Esophagus mucosa (tissue), 1 donor: ENCODE measurements around the gene RNF114. TPM values are rescaled to one million over a fixed set of nuclear protein-coding genes. Genes with fewer than 3 reads are reported as not detected.
"Not testable (repeated sequence)": the region's sequence is repeated elsewhere in the genome, so short reads cannot be mapped to it uniquely, and the experiment has no call there.

Experiments
- ATAC-seq: fragments of 200-7000 bp; cut with Tn5 transposase; one replicate; pipeline ENCODE4 v1.9.1; 2020
- total RNA-seq: library from RNA; stranded (reverse); gene quantifications from one replicate; pipeline ENCODE4 v1.2.4, GENCODE V29; 2023
- donor health status: DM: yes; HTN: yes; CAD: no.

Gene RNF114
- total RNA-seq, 1 donor from 2014 or later = 36.1 TPM

DNA sequence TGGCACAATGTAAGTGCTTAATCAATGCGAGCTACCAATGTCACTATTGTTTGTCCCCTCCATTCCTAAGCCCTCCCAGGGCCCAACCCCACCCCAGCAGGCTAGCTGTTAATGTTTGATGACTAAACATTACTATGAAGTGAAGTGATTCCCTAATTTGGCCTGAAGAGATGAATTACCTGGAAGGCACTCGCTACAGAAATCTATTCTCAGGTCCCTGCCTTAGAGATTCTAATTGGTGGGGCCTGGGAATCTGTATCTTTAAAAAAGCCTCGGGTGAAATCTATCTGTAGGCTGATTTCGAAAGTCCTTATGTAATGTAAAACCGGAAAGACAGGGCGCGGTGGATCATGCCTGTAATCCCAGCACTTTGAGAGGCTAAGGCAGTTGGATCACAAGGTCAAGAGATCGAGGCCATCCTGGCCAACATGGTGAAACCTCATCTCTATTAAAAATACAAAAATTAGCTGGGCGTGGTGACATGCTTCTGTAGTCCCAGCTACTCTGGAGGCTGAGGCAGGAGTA lies 29.6 kb downstream of the RNF114 start:
- peak; percentile 43 for ATAC-seq

DNA sequence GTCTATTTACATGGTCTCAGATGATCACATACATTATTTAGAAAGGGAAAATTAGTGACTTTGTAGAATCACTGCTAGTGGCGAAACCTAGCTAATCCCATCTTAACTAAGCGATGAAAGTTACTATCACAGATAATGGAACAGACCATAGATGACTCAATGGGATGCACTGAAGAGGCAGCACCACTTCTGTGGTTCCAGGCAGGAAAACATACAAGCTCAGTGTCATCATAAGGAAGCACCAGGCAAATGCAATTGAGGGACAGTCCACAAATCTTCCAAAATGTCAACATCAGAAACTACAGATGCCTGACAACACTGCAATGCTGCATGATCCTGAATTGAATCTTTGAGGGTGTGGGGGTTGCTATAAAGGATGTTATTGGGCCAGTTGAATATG lies 30.7 kb downstream of the RNF114 start:
- peak; percentile 30 for ATAC-seq

DNA sequence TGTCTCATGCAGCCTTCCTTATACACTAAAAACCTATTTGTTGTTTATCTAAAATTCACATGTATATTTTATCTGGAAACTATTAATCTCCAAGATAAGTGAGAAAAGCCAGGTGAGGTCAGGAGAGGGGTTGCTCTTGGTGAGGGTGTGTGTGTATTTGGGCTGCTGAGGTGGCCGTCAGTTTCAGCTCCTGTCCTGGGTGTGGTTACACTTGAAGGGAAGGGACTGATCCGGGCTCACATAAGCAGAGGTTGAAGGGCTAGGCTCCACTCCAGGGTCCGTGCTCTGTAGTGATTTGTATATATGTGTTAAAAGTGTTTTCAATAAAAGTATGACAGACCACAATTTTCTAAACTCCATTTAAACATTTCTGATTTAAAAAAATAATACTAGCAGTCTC lies 33.0 kb downstream of the RNF114 start:
- ATAC-seq = no peak

DNA sequence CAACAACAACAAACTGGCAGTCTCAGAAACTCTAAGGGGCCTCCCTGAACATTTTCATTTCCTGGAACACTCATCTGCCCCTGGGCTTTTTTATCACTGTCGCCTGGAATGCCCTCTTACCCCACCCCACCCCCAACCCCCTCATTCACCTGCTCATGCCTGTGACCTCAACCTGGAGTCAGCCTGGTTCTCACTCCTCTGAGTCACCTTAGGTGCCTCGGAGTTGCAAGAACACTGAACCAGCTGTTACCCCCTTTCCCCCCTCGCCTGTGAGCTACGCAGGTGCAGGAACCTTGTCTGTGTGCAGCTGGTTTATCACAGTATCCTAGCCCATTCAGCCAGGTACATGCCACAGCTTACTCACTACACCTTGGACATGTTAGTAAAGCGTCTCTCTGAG lies 33.7 kb downstream of the RNF114 start:
- peak; percentile 61 for ATAC-seq

DNA sequence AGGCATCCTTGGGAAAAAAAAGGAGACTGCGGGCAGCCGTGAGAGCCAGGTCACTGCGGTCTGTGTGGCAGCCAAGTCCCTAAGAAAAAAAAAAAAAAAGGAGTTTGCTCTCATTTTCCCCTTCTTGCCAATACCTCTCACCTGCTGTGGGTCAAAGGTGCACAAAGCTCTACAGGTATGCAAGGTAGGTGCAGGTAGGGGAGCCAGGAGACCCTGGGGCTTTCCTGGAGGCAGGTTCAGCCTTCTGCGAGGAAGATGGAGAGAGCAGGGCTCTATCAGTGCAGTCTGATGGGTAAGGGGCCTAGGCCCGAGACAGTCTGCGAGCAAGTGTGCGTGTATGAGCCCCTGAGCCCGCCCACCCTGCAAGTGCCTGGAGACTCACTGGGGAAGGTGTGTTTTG lies 34.3 kb downstream of the RNF114 start:
- ATAC-seq = no peak

DNA sequence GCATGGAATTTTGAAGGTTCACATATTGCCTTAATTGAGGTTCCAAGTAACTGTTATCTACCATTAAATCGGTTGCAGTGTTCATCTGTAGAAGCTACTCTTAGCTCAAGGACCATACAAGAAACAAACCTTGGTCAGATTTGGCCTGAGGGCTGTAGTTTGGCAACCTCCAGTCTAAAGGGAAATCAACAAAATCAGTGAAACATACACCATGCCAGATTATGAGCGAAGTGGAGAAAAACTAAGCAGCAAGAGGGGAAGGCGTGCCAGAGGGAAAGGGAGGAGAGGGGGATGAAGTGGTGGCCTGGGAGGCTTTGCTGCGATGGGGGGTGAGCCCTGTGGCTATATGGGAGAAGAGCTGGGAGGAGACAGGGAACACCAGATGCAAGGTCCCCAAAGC lies 37.8 kb downstream of the RNF114 start:
- no peak for ATAC-seq

DNA sequence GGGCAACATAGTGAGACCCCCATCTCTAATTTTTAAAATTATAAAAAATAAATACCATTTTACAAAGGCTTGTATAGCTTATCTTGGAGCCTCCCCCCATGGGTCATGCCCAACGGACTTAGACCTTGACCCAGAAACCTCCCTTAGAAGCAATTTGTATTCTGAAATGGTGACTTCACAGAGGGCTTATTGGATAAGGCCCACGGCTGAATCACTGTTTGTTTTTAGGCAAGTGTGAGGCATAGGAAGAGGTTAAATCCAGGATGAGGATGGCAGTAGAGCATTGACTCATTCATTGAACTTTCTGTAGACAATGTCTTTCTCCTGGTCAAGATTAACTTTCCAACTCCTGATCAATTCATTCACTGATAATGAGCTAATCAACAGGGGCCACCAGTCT lies 40.3 kb downstream of the RNF114 start:
- peak; percentile 71 for ATAC-seq

DNA sequence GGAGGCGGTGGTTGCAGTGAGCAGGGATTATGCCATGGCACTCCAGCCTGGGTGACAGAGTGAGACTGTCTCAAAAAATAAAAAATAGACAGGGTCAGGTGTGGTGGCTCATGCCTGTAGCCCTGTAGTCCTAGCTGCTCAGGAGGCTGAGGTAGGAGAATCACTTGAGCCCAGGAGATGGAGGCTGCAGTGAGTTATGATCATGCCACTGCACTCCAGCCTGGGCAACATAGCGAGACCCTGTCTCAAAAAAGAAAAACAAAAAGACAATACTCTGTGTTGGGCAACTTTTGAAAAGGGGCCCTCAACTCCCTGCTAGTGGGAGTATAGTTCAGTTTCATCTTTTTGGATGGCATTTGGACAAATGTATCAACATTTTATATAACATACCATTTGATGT lies 41.5 kb downstream of the RNF114 start:
- ATAC-seq = not testable (repeated sequence)

DNA sequence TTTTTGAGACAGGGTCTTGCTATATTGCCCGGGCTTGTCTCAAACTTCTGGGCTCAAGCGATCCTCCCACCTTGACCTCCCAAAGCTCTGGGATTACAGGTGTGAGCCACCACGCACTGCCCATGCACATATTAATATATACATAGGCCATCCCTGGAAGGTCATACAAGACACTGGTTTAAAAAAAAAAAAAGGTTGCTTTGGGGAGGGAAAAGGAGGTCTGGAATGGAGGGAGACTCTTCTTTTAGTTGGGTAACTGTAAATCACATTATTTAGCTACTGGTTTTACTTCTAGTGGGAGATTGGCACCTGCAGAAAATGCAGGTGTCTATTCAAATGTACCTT lies 42.5 kb downstream of the RNF114 start:
- ATAC-seq = no peak

DNA sequence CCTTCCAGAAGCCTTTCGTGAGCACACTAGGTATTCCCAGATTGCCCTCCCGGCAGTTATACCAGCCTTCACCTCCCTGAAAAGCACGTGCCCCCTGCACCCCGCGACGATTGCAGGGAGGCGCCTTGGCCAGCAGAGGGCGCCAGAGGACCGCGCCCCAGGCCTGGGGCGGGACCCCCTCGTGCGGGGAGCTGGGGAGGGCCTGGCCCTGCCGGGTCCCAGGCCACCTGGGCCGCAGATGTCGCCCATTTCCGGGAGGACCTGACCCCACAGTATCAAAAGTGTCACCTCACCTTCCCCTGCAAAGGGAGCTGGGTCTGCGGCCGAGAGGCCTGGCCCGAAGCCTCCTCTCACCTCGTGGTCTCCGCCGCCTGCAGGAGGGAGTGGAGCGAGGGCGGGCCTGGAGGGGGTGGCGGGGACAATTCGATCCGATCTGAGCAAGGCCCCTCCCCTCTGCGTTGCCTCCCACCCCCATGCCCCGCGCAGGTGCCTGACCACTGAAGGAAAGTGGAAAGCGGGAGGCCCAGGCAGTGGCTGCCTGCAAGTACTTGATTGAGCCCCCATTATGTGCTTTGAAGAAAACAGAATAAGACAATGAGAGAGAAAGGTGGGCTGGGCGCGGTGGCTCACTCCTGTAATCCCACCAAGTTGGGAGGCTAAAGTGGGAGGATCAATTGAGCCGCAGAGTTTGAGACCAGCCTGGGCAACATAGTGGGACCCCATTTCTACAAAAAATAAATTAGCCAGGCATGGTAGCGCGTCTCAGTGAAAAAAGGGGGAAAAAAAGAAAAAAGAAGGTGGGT lies 43.0 kb downstream of the RNF114 start:
- peak; percentile 45 for ATAC-seq

DNA sequence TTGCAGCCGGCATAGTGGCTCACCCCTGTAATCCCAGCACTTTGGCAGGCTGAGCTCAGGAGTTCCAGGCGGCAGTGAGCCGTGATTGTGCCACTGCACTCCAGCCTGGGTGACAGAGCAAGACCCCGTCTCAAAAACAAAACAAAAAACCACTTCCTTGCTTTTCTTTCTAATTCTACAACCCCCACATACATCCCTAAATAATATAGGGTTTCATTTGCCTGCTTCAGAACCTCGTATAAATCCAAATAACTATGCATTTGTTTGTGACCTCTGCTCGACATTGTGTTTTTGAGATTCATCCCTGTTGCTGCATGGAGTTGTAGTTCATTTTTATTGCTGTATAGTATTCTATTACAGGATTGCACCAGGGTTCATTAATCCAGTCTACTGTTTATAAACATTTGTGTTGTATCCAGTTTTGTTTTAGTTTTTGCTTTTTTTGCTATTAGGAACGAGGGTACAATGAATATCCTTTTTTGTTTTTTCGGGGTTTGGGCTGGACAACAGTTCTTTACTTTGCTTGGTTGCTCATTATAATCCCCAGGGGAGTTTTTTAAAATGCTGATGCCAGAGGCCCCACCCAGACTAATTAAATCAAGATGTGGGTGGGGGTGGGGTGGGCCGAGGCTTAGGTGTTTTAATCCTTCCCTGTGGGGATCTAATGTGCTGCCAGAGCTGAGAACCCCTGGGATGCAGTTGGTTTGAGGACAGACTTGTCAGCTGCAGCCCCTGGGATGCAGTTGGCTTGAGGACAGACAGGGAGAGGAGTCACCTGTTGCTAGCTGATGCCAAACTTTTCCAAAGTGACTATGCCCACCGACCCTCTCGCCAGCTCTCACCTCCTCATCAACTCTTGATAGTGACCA lies 44.2 kb downstream of the RNF114 start:
- no peak for ATAC-seq

DNA sequence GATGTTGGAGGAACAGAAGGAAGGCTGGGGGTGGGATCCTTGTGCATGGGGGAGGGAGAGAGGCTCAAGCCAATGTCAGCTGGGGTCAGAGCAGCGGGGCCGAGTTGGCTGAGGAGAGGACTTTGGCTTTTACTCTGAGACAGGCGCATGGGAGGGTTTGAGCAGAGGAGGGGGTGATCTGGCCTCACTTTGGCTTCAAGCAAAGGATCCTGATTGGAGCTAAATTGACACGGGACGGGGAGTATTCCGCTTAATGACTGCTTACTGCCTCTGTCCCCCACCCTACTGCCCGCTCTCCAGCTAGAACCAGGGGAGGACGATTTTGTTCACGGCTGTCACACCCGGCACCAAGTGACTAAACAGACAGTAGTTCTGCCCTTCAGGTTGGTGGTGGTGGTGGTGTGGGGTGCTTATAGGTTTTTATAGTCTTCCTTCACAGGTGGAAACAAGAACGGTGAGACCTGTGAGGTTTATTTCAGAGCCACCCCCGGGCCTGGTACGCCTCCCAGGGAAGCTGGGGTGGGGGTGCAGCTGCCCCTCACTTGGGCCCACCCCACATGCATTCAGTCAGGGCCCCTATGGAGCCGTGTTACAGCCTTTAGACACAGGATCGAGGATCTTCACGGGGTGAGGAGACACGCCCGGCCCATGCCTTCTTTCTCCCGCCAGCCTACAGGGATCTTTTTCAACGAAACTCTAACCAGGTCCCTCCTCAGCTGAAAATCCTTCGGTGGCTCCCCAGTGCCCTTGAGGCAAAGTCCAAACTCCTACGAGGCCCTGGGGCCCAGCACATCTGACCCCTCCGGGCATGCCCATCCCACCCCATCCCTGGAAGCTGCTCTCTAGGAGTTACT lies 45.2 kb downstream of the RNF114 start:
- no peak for ATAC-seq

DNA sequence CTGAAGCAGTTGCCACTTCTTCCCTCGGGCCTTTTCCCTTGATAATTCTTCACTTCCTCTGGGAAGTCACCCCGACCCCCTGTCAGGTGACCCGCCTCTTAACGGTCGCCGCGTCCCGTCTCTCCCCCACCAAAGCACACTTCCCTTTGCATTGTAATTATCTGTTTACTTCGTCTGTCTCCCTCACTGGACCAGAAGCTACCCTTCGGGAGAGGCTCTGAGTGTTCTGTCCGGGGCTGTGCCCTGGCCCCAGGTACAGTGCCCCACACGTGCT lies 45.8 kb downstream of the RNF114 start:
- ATAC-seq = no peak

DNA sequence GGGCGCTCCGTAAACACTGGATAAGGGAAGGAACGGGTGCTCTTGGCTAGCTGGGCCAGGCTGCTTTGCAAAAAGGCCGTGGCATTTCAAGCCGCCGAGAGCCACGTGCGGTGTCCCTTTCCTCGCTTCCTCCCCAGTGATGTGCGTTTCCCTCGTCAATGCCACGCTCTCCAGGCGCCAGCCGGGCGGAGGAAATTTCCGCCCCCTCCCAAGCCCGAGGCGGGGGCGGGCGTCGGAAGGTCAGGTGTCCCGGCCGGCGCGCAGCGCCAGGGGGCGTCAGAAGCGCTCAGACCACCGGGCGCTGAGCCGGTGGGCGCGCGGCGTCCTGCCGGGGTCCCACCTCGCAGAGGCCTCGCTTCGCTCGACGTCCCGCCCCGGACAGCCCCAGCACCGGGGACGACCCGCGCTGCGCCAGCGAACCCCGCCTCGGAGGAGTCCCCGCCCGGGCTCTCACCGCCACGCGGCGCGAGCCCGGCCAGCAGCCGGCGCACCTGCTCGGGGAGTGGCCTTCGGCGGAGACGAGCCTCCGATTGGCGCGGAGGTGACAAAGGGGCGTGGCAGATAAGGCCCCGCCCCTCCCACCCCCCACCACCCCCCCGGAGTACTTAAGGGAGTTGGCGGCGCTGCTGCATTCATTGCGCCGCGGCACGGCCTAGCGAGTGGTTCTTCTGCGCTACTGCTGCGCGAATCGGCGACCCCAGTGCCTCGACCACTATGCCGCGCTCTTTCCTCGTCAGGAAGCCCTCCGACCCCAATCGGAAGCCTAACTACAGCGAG lies 46.3 kb downstream of the RNF114 start, which contains the start of gene SNAI1:
SNAI1 (plus strand) TSS at position 635 of the 777 bp plus-strand sequence; CDS start at position 715, 80 bp downstream.
- peak; percentile 90 for ATAC-seq

DNA sequence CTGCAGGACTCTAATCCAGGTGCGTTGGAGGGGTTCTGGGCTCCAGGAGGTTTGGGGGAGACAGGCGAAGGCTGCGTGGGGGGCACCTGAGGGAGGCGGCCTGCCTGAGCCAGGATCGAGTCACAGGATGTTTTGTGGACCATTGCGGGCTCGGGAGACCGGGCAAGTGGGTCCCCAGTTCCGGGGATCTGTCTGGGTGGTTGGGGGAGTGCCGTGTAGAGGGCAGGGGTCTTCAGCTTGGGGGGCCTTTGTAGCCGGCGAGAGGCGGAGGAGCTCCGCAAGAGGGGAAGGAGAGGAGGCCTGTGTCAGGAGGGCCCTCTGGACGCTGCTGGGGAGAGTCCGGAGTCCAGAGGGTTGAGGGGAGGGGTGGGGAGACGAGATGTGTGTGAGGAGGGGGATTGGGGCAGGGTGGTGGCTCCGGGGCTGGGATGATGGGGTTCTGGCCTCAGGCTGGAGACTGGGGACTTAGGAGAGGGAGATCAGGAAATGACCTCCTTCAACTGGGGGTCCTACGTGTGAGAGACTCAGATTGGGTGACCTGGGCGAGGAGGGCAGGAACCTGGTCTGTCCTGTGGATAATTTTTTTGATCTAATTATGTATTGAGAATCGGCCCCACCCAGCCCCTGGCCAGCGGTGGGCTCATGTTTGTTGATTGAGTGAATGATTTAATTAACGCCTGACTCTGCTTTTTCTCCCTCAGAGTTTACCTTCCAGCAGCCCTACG lies 47.1 kb downstream of the RNF114 start:
- peak; percentile 1 for ATAC-seq

DNA sequence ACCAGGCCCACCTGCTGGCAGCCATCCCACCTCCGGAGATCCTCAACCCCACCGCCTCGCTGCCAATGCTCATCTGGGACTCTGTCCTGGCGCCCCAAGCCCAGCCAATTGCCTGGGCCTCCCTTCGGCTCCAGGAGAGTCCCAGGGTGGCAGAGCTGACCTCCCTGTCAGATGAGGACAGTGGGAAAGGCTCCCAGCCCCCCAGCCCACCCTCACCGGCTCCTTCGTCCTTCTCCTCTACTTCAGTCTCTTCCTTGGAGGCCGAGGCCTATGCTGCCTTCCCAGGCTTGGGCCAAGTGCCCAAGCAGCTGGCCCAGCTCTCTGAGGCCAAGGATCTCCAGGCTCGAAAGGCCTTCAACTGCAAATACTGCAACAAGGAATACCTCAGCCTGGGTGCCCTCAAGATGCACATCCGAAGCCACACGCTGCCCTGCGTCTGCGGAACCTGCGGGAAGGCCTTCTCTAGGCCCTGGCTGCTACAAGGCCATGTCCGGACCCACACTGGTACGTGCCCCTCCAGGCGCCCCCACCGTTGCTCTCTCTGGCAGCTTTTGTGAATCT lies 47.7 kb downstream of the RNF114 start:
- no peak for ATAC-seq

DNA sequence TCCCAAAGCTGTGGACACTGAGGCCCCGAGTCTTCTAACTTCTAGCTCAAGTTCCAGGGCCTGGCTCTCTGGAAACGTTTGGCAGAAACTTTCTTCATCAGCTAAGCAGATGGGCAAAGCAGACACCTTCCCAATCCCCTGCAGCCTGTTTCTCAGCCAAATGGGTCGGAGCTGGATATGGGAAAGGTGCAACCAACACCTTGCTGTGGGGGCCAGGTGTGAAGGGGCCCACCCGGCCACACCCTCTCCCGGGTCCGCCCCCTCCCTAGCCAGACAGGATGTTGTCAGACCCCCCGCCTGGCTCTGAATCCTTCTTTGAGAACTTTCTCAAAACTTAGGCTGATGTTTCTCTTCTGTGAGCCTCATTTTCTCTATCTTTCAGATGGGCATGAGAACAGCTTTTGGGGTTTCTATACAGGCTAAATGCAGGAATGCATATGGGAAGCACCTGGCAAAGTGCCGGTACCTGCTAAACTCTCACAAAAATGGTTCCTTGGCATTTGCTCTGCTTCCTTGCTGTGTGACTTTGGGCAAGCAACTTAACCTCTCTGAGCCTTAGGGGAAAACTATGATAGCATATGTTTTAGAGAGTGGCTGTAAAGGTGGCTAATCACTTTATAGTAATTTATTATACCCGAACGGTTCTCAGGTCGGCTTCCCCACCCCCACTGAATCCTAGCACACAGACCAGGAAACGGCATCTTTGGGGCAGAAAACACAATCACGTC lies 48.4 kb downstream of the RNF114 start:
- ATAC-seq = no peak

DNA sequence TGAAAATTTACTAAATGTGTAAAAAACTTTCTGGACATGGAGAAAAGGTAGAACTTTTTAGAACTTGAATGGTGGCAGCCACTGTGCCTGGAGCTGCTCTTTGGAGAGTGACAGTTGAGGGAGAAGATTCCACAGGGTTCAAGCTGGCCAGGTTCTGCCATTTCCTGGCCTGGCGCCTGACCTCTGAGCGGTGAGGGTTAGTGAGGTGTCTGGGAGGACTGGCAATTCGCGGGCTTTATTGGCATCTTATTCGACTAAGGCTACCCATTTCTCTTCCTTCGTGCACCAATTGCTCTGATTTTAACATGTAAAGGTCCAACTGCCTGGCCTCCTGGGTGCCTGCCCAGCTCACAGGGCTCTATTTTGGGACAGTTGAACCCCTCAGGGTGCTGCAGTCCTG lies 49.0 kb downstream of the RNF114 start:
- ATAC-seq = no peak

DNA sequence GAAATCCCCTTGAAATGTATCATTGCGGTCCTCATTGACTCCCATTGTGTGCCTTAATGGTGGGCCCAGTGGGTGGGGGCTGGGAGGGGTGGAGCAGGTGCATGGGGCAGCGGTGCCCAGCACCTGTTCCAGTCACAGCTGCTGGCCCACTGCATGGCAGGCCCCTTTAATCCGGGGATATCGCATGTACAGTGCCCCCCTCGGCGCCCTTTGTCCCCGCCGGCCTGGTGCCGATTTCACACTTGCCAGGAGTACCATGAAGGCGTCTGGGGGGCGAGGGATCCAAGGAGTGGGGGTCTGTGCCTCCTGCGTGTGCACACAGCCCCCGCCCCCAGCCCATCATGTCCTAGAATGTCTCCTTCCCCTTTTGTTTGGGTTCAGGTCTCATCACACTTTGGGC lies 49.4 kb downstream of the RNF114 start:
- ATAC-seq = no peak

DNA sequence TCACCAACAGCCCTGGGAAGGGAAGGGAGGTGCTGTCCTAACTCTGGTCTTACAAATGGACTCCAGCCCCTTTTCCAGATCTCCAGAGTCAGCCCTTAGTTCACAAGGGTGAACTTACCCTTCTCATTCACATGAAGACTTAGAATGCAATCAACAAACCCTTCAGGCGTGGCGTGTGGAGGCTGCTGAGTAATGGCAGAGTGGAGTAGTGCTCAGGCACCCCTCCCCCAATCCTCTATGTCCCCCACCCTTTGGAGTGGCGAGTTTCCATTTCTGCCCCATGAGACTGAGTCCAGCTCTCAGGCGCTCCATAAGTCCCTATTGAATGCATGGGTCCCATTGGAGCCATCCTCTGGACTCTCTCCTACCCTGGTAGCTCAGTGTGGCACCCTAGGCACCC lies 49.9 kb downstream of the RNF114 start:
- no peak for ATAC-seq
